ENCODE measurements around the gene TLL2.

Gene TLL2

GRCh38 chr10:96517284-96517683 lies 3.6 kb upstream of the TLL2 start:
- TF ChIP-seq EZH2 (IDR thresholded peaks at IDR 0.05; ENCODE audit: borderline replicate concordance, low read depth, low read length, severe bottlenecking) (no peak), CTCF (IDR thresholded peaks at IDR 0.05; ENCODE audit: borderline replicate concordance, extremely low read depth, low read length, poor library complexity, severe bottlenecking) (no peak)
- no peak overlapping the region for H3K27ac ChIP-seq (ENCODE audit: low read length)
- H3K4me1 ChIP-seq (ENCODE audit: insufficient read depth, low read length) = peaks cover 20% of the 10 kb centered on the region
- peaks cover 26% of the 10 kb centered on the region for H3K36me3 ChIP-seq (ENCODE audit: insufficient read depth, low read length)
- H2AFZ ChIP-seq (ENCODE audit: low read depth, low read length) = no peak overlapping the region
- H3K27me3 ChIP-seq (ENCODE audit: insufficient read depth, low read length, poor library complexity) = peaks cover 33% of the 10 kb centered on the region
- no peaks in the 10 kb centered on the region for H3K9me3 ChIP-seq (ENCODE audit: insufficient read depth, low read length, severe bottlenecking)
- peaks cover 38% of the 10 kb centered on the region for H4K20me1 ChIP-seq (ENCODE audit: insufficient read depth, low read length)
- ATAC-seq (ENCODE audit: insufficient read depth, low read depth) = no peak
- no peak for DNase-seq
- H3K4me2 ChIP-seq (ENCODE audit: insufficient read depth, low read length) = no peak overlapping the region
- no peak overlapping the region for H3K4me3 ChIP-seq (ENCODE audit: low read depth in 1 of 2, low read length in 2 of 2)
- H3K79me2 ChIP-seq (ENCODE audit: insufficient read depth, low read length) = no peaks in the 10 kb centered on the region
- H3K9ac ChIP-seq (ENCODE audit: low read depth, low read length) = no peak overlapping the region

- DNase-seq (no peak), ATAC-seq (ENCODE audit: insufficient read depth, low read depth) (no peak)
- peaks cover 20% of the 10 kb centered on the region for H3K4me1 ChIP-seq (ENCODE audit: insufficient read depth, low read length)
- peaks cover 44% of the 10 kb centered on the region for H4K20me1 ChIP-seq (ENCODE audit: insufficient read depth, low read length)
- TF ChIP-seq CTCF (IDR thresholded peaks at IDR 0.05; ENCODE audit: borderline replicate concordance, extremely low read depth, low read length, poor library complexity, severe bottlenecking) = no peak
- TF ChIP-seq EZH2 (IDR thresholded peaks at IDR 0.05; ENCODE audit: borderline replicate concordance, low read depth, low read length, severe bottlenecking) = no peak
- no peaks in the 10 kb centered on the region for H3K79me2 ChIP-seq (ENCODE audit: insufficient read depth, low read length)
- H3K27ac ChIP-seq (ENCODE audit: low read length) = no peak overlapping the region
- H3K36me3 ChIP-seq (ENCODE audit: insufficient read depth, low read length) = peaks cover 16% of the 10 kb centered on the region
- H3K9ac ChIP-seq (ENCODE audit: low read depth, low read length) = no peak overlapping the region
- H3K27me3 ChIP-seq (ENCODE audit: insufficient read depth, low read length, poor library complexity) = peaks cover 42% of the 10 kb centered on the region
- no peak overlapping the region for H3K4me3 ChIP-seq (ENCODE audit: low read depth in 1 of 2, low read length in 2 of 2)
- H2AFZ ChIP-seq (ENCODE audit: low read depth, low read length) = no peak overlapping the region
- H3K4me2 ChIP-seq (ENCODE audit: insufficient read depth, low read length) = no peak overlapping the region
- H3K9me3 ChIP-seq (ENCODE audit: insufficient read depth, low read length, severe bottlenecking) = no peaks in the 10 kb centered on the region
Measured at GRCh38 chr10:96516337-96516736, 2.6 kb upstream of the TLL2 start.

GRCh38 chr10:96513305-96513697 lies 425 bp downstream of the TLL2 start:
- Histone ChIP-seq H3K79me2 (ENCODE audit: insufficient read depth, low read length) (no peaks in the 10 kb centered on the region), H3K4me1 (ENCODE audit: insufficient read depth, low read length) (peaks cover 20% of the 10 kb centered on the region), H3K27me3 (ENCODE audit: insufficient read depth, low read length, poor library complexity) (peaks cover 50% of the 10 kb centered on the region), H3K9ac (ENCODE audit: low read depth, low read length) (peak overlapping the region; percentile 39; the same call in 1 of the 2 replicates), H3K27ac (ENCODE audit: low read length) (no peak overlapping the region), H3K4me2 (ENCODE audit: insufficient read depth, low read length) (peak overlapping the region; percentile 90), H3K9me3 (ENCODE audit: insufficient read depth, low read length, severe bottlenecking) (no peaks in the 10 kb centered on the region), H3K36me3 (ENCODE audit: insufficient read depth, low read length) (no peaks in the 10 kb centered on the region), H2AFZ (ENCODE audit: low read depth, low read length) (peak overlapping the region; percentile 52; the same call in 1 of the 2 replicates), H3K4me3 (ENCODE audit: low read depth in 1 of 2, low read length in 2 of 2) (peak overlapping the region; percentile 8 to 55; a peak in 3 of 4 replicates), H4K20me1 (ENCODE audit: insufficient read depth, low read length) (peaks cover 50% of the 10 kb centered on the region)
- DNase-seq = peak; percentile 83
- no peak for TF ChIP-seq CTCF (IDR thresholded peaks at IDR 0.05; ENCODE audit: borderline replicate concordance, extremely low read depth, low read length, poor library complexity, severe bottlenecking)
- no peak for TF ChIP-seq EZH2 (IDR thresholded peaks at IDR 0.05; ENCODE audit: borderline replicate concordance, low read depth, low read length, severe bottlenecking)
- ATAC-seq (ENCODE audit: insufficient read depth, low read depth) = peak; percentile 85
